Liver (tissue), 2 donors: ENCODE results near the gene ZNF217.

ENCODE experiments used
- YY1 ChIP-seq: IDR thresholded peaks from 2 replicates; pipeline ENCODE4 v1.6.1; 2016; ENCODE audit warnings: antibody characterized with exemption, mild to moderate bottlenecking
- TF ChIP-seq, protein P1 (sequence below): fragments of 150-350 bp; IDR thresholded peaks from 2 replicates; pipeline ENCODE4 v1.5.1; 2017; ENCODE audit warnings: improper control_type of control experiment, low read depth, low read length; ENCODE audit not compliant: missing input control
- donor health status: healthy.

DNA sequence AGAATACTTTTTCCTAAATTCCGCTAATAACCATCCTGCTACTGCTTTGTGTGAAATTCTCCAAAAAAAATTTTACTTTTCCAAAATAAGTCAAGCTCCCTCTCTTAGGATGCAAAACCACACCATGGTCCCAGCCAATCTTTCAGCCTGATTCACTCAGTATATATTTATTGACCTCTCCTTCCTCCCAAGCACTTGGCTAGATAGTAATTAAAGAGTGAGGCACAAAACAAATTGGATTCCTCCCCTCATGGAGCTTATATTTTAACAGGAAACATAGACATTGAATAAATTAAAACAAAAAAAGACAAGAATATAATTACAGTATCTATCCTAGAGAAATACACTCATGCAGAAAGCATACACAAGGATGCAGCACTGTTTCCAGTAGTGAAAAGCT lies 9.0 kb upstream of the ZNF217 start:
- TF ChIP-seq, protein P1, sequence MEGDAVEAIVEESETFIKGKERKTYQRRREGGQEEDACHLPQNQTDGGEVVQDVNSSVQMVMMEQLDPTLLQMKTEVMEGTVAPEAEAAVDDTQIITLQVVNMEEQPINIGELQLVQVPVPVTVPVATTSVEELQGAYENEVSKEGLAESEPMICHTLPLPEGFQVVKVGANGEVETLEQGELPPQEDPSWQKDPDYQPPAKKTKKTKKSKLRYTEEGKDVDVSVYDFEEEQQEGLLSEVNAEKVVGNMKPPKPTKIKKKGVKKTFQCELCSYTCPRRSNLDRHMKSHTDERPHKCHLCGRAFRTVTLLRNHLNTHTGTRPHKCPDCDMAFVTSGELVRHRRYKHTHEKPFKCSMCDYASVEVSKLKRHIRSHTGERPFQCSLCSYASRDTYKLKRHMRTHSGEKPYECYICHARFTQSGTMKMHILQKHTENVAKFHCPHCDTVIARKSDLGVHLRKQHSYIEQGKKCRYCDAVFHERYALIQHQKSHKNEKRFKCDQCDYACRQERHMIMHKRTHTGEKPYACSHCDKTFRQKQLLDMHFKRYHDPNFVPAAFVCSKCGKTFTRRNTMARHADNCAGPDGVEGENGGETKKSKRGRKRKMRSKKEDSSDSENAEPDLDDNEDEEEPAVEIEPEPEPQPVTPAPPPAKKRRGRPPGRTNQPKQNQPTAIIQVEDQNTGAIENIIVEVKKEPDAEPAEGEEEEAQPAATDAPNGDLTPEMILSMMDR, result no peak
- TF ChIP-seq YY1, result no peak
